ENCODE data around the gene C11orf21.

The C11orf21 gene

DNA sequence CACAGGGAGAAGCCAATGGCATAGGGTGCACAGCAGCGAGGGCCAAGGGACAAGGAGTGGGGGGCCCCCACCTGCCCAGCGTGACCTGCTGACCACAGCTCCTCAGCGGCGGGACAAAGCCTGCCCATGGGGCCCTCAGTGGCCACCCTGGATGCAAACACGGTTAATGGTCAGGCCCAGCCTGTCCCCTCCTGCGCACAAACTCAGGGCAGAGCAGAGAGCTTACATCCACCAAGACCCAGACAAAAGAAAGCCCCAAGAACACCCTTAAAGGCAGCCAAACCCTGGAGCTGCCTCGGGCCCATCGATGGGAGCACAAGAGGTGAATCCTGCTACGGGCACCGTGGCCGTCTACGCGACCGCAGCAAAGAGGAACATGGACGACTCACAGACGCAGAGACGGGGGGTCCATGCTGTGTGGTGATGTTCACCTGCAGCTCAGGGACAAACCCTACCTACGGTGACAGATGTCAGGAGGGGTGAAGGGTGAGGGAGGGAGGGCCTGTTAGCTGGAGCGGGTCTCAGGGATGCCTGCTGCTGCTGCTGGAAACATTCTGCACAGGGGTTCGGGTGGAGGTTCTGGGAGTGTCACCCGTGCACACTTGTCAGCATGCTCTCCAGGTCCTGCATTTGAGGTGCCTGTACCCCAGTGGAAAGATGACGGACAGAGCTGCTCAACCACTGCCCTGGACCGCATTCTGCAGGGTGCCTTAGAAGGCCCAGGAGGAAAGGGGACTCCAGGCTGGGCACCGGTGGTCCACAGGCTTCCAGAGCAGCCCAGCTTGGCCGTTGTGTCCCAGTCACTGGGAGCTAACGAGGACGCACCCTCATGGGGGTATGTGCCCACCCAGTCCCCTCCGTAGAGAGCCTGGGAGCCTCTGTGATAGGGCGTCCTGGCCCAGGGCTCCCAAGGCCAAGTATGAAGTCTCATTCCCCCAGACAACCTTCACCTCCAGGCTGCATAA is 42.9 kb downstream of the C11orf21 start:
- DNase-seq: no peak

DNA sequence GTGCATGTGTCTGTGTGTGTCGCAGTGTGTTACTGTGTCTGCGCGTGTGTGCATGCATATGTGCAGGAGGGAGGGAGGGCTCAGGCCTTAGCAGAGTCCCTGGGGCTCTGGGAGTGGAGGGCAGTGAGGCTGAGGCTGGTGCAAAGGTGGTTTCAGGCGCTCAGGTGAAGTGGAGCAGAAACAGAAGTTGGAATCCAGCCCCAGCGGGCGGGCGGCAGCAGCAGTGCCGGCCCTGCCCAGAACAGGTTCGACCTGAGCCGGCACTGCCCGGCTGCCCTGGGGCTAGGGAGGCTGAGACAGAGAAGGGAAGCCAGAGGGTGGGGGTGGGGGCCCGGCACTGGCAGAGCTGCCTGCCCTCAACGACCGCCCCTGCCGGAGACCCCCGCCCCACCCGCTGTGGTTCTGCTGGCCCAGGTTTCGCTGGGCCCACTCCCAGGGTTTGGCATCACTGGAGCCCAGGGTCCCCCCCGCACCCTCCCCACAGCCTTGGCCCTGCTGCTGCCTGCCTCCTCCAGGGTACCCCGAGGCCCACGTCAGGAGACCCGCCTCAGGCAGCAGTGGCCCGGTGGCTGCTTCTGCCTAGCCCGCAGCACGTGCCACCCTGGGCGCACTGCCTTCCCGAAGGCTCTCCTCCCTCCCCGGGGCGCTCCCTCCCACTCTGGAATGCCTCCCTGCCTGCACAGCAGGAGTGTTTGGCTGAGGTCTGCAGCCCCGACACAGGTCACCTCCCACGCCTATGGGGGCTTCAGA is 44.6 kb downstream of the C11orf21 start:
- DNase-seq: no peak

DNA sequence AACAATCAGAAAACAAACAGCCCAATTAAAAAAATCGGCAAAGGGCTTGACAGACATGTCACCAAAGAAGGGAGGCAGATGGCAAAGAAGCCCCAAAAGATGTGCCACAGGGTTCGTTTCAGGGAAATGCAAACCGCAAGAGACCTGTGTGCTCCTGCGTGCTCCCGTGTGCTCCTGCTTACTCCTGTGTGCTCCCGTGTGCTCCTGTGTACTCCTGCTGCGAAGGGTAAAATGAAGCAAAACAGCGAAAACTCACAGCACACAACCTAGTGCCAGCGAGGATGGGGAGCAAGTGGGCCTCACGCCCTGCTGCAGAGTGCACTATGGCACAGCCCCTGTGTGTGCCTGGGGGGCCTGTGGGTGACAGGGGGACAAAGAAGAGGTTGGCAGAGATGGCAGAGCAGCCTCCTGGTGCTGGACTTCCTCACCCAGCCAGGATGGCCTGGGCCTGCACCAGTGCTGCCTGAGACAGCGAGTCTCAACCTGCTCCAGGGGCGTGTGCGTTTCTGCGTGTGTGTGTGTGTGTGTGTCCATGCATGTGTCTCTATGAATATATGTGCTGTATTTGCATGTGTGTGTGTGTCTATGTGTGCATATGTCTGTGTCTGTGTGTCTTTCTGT is 45.3 kb downstream of the C11orf21 start:
- no peak for DNase-seq

DNA sequence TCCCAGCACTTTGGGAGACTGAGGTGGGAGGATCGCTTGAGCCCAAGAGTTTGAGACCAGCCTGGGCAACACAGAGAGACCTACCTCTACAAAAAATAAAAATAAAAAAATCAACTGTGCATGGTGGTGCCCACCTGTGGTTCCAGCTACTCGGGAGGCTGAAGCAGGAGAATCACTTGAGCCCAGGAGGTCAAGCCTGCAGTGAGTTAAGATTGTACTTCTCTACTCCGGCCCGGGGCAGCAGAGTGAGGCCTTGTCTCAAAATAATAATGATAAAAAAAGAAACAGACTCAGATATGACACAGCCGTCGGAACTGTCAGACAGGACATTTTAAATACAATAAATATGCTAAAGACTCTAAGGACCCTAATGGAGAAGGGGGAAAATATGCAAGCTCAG is 49.7 kb downstream of the C11orf21 start:
- no peak for DNase-seq

DNA sequence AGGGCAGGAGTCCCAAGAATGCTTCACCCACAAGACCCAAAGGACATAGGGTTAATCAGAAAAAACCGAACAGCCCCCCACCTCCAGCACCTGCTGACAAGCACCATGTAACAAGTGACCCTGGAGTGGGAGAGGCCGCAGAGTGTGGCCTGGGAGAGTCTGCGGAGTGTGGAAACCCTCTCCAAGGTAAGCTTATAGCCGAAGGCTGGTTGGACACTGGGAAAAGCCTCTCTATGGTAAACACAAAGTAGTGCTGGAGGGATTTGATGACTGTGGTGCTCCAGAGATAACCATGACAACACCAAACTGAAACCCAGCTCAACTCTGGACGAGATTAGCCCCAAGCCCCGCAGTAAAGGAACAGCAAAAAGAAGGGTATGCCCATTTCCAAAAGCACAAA is 50.6 kb downstream of the C11orf21 start:
- no peak for DNase-seq

DNA sequence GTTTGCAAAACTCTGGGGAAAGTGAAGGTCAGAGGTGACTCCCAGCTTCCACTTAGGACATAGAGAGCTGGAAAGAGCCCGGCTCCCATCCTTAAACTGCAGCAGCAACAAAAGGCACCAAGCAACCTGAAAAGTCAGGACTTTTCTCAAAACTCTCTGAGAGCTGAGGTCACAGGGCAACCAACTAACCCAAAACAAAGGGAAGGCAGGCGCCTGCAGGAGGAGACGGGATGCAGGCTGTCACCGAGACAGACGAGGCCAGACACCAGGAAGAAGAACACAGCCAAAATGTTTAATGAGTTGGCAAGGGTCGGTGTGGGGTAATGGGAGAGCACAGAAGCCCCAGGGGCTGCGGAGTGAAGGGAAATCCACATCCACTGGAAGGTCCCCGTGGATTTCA is 51.2 kb downstream of the C11orf21 start:
- DNase-seq: no peak

DNA sequence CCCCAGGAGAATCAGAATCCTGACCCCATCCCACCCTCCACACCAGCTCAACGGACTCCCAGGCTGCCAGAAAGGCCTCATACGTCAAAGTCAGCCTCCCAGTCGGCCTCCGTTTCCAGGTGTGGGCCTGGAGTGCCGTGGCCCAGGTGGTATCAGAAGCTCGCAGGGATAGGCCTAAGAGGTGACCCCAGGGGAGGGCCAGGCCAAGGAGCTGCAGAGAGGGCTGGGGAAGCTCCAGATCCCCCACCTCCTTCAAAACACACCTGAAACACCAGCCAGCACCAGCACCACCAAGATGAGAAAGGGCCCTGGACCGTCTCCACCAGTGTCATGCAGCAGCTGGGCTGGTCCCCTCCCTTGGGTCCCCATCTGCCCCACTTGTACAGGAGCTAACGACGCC is 51.7 kb downstream of the C11orf21 start:
- no peak for DNase-seq

DNA sequence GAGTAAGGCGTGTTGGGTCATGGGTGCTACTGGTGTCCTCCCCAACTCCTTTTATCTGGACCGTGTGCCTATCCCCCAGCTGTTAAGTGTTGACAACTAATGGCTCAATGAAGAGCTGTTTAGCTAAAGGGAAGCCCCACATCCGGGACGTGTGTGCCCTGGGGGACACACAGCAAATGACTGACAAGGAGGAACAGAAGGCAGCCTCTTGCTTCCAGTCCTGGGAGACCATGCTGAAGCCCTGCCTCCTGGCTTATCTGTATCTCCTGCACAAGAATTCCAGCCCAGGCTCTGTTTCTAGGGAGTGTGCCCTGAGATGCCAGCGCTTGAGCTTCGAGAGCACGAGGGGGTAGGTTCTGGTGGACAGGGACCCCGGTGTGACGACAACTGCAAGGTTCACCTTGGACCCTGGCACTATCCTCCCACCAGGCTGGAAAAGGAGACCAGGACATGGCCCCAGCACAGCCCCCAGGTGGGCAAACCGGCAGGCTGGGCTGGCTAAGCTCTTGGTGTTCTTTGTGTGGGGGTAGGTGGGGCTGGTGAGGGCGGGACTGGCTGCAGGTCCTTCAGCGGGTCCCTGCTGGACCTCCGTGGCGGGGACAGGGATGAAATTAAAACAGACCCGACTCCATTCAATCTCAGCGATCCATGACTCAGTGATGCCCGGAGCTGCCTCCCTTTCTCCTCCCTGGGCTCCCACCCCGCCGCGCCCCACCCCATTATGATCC is 52.4 kb downstream of the C11orf21 start:
- DNase-seq: no peak

DNA sequence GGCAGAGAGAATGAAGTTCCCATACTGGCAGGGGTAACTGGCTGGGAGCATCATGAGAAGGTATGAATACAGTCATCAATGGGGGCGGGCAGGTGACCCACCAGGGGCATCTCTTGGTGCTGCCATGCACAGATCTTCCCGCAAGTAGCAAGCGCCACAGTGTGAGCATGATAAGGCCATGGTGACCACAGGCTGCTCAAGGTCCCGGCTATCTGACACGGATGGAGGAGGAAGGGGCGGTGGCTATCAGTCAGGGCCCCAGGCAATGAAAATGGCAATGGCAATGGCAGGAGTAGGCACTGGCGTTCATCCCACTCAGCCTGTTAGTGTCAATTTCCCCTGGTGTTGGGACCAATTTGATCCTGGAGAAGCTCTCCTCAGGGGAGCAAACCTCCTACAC is 53.0 kb downstream of the C11orf21 start:
- DNase-seq: no peak

DNA sequence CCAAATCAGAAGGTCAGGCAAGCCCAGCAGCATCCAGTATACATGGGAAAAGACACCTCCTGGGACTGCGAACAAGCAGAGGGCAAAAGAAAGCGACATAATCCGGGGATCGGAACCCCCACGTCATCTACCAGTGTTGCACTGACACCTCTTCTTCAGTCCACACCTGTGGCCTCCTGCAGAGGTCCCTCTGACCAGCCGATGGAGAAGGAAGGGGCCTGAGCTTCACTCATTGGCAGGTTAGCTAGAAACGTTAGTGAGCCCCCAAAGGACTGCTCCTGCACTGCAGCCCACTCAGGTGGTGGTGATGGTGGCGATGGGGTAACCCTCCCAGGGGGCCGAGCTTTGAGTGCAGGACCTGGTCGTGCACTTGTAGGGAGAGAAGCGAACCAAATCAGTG is 53.5 kb downstream of the C11orf21 start:
- no peak for DNase-seq

DNA sequence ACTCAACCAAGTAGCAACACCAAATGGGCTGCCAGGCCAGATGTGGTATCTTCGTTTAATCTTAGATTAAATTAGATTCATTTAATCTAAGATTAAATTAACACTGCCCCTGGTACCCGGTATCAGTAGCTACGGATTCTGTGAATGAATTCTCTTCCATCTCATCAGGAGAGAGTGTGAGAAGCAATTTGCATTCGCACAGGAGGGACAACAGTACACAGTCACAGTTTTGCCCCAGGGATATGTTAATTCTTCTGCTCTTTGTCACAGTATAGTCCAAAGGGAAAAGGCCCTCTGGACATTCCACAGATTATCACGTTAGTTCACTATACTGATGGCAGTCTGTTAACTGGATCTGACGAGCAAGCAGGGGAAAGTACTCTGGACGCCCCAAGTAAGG is 54.2 kb downstream of the C11orf21 start:
- DNase-seq: no peak

Measured in DMS153 (cell line).